GM21737 (cell line): ENCODE data around the gene ACAT2.
A peak's percentile ranks its signal among the peaks of the same experiment; 100 is the strongest.
"Not testable (repeated sequence)": the region's sequence is repeated elsewhere in the genome, so short reads cannot be mapped to it uniquely, and the experiment has no call there.

Experiments
- ATAC-seq: cut with Tn5 transposase; IDR thresholded peaks from one replicate; pipeline ENCODE4 v1.9.1; 2021; ENCODE audit warnings: mild to moderate bottlenecking, moderate library complexity; ENCODE audit not compliant: unreplicated experiment

Gene ACAT2

GRCh38 chr6:159806021-159806458 is 44.2 kb downstream of the ACAT2 start:
- ATAC-seq: no peak

GRCh38 chr6:159807150-159807858 is 45.5 kb downstream of the ACAT2 start:
- ATAC-seq: no peak

- no peak for ATAC-seq
Observed at GRCh38 chr6:159808647-159809046, 46.8 kb downstream of the ACAT2 start.

- ATAC-seq: peak; percentile 70
Observed at GRCh38 chr6:159809149-159809548, 47.3 kb downstream of the ACAT2 start.

GRCh38 chr6:159813781-159814180 is 51.9 kb downstream of the ACAT2 start:
- ATAC-seq: no peak

GRCh38 chr6:159815410-159815809 is 53.6 kb downstream of the ACAT2 start:
- ATAC-seq: no peak

GRCh38 chr6:159816775-159817174 is 54.9 kb downstream of the ACAT2 start:
- not testable (repeated sequence) for ATAC-seq

- no peak for ATAC-seq
Observed at GRCh38 chr6:159817951-159818739, 56.3 kb downstream of the ACAT2 start.

GRCh38 chr6:159819098-159819497 is 57.3 kb downstream of the ACAT2 start:
- no peak for ATAC-seq

- peak; percentile 58 for ATAC-seq
Observed at GRCh38 chr6:159819932-159820640, 58.2 kb downstream of the ACAT2 start.

GRCh38 chr6:159821122-159821521 is 59.3 kb downstream of the ACAT2 start:
- ATAC-seq: no peak

GRCh38 chr6:159821726-159822125 is 59.9 kb downstream of the ACAT2 start:
- no peak for ATAC-seq

- ATAC-seq: no peak
Observed at GRCh38 chr6:159823953-159824352, 62.1 kb downstream of the ACAT2 start.

- not testable (repeated sequence) for ATAC-seq
Observed at GRCh38 chr6:159824690-159825089, 62.8 kb downstream of the ACAT2 start.

- ATAC-seq: no peak
Observed at GRCh38 chr6:159826004-159826403, 64.2 kb downstream of the ACAT2 start.

- ATAC-seq: no peak
Observed at GRCh38 chr6:159826968-159827647, 65.3 kb downstream of the ACAT2 start.

GRCh38 chr6:159828074-159828473 is 66.2 kb downstream of the ACAT2 start:
- no peak for ATAC-seq
